HepG2 (cell line): ENCODE results near the gene HSPA1L. TPM values are rescaled to one million over a fixed set of nuclear protein-coding genes. Genes with fewer than 3 reads are reported as not detected.

Source experiments
- ATAD3A ChIP-seq: sonication (generic); formaldehyde crosslinking; IDR thresholded peaks from 2 replicates; pipeline ENCODE4 v1.4.0; 2020; ENCODE audit warnings: missing genetic modification reagents
- ATM ChIP-seq: fragments of 450-650 bp; IDR thresholded peaks from 2 replicates; pipeline ENCODE4 v1.7.1; 2017; ENCODE audit warnings: mild to moderate bottlenecking, borderline replicate concordance
- HMGXB4 ChIP-seq, 2 experiments: sonication (generic) in 1 of 2; formaldehyde crosslinking in 1 of 2; IDR thresholded peaks; 2 replicates each; pipeline versions ENCODE4 v1.4.0 to v1.6.1; 2018 to 2020; ENCODE audit warnings: missing genetic modification reagents in 2 of 2, borderline replicate concordance in 1 of 2, low read depth in 1 of 2, mild to moderate bottlenecking in 1 of 2, missing biosample characterization in 1 of 2
- HNRNPK ChIP-seq: fragments of 200-400 bp; formaldehyde crosslinking; IDR thresholded peaks from 2 replicates; pipeline ENCODE4 v1.6.1; 2018; ENCODE audit warnings: low read length, low read depth, moderate library complexity, mild to moderate bottlenecking; ENCODE audit not compliant: poor library complexity, severe bottlenecking
- KAT8 ChIP-seq: IDR thresholded peaks from 2 replicates; pipeline ENCODE4 v1.6.1; 2016; ENCODE audit warnings: missing genetic modification reagents, missing compliant biosample characterization
- KDM4B ChIP-seq: sonication (generic); formaldehyde crosslinking; IDR thresholded peaks from 2 replicates; pipeline ENCODE4 v1.4.0; 2020; ENCODE audit warnings: missing genetic modification reagents
- KDM6A ChIP-seq: IDR thresholded peaks from 2 replicates; pipeline ENCODE4 v1.6.1; 2016; ENCODE audit warnings: low read depth
- NKX3-1 ChIP-seq: sonication (generic); formaldehyde crosslinking; IDR thresholded peaks from 2 replicates; pipeline ENCODE4 v1.5.0; 2020; ENCODE audit warnings: missing genetic modification reagents
- NONO ChIP-seq, 2 experiments: fragments of 450-650 bp in 1 of 2; sonication (generic) in 1 of 2; formaldehyde crosslinking in 1 of 2; IDR thresholded peaks in 1 of 2; conservative IDR thresholded peaks in 1 of 2; 2 replicates each; pipeline versions ENCODE4 v1.6.1 to v1.8.0; 2017 to 2022; ENCODE audit warnings: mild to moderate bottlenecking in 1 of 2, missing genetic modification reagents in 1 of 2, moderate library complexity in 1 of 2
- PLRG1 ChIP-seq: fragments of 450-650 bp; conservative IDR thresholded peaks from 2 replicates; pipeline ENCODE4 v1.6.1; 2016
- SRSF1 ChIP-seq: fragments of 200-400 bp; formaldehyde crosslinking; optimal IDR thresholded peaks from 2 replicates; pipeline ENCODE3; 2017; ENCODE audit warnings: mild to moderate bottlenecking, low read depth, low read length, moderate library complexity
- THRA ChIP-seq: sonication (generic); formaldehyde crosslinking; IDR thresholded peaks from 2 replicates; pipeline ENCODE4 v1.4.0; 2020; ENCODE audit warnings: missing genetic modification reagents, borderline replicate concordance
- ZBTB7A ChIP-seq: sonication (generic); formaldehyde crosslinking; IDR thresholded peaks from 2 replicates; pipeline ENCODE4 v1.8.0; 2022; ENCODE audit warnings: mild to moderate bottlenecking, missing genetic modification reagents
- ZNF256 ChIP-seq: sonication (generic); formaldehyde crosslinking; conservative IDR thresholded peaks from 2 replicates; pipeline ENCODE4 v1.4.0; 2020; ENCODE audit warnings: missing genetic modification reagents
- ZNF335 ChIP-seq: sonication (generic); formaldehyde crosslinking; IDR thresholded peaks from 2 replicates; pipeline ENCODE4 v1.4.0; 2020; ENCODE audit warnings: missing genetic modification reagents
- ZNF552 ChIP-seq: sonication (generic); formaldehyde crosslinking; IDR thresholded peaks from 2 replicates; pipeline ENCODE4 v1.9.0; 2022; ENCODE audit warnings: missing genetic modification reagents, mild to moderate bottlenecking, borderline replicate concordance
- ZNF616 ChIP-seq: sonication (generic); formaldehyde crosslinking; IDR thresholded peaks from 2 replicates; pipeline ENCODE4 v1.5.0; 2020; ENCODE audit warnings: low read depth, mild to moderate bottlenecking, missing genetic modification reagents
- ZNF678 ChIP-seq: sonication (generic); formaldehyde crosslinking; IDR thresholded peaks from 2 replicates; pipeline ENCODE4 v1.4.0; 2020; ENCODE audit warnings: mild to moderate bottlenecking, missing genetic modification reagents
- ZSCAN29 ChIP-seq: sonication (generic); formaldehyde crosslinking; conservative IDR thresholded peaks from 2 replicates; pipeline ENCODE4 v1.4.0; 2020; ENCODE audit warnings: mild to moderate bottlenecking, missing genetic modification reagents
- polyA plus RNA-seq, 8 experiments: library from polyadenylated mRNA; depleted of rRNA in 3 of 8; stranded (reverse) in 7 of 8; unstranded in 1 of 8; fragments of >200 nt; fragmentation: Illumina TruSeq in 4 of 8; extraction: Trizol in 4 of 8; gene quantifications; 2 replicates each; pipeline versions ENCODE4 v1.2.1 to v1.2.3, GENCODE V29; 2011 to 2016; ENCODE audit warnings: low read depth in 4 of 8, missing spikeins in 1 of 8, mixed read lengths in 1 of 8; ENCODE audit not compliant: insufficient read depth in 1 of 8
- total RNA-seq, 5 experiments: library from RNA; depleted of rRNA; stranded (reverse); fragments of >200 nt; fragmentation: Illumina TruSeq; extraction: Trizol; gene quantifications; 2 replicates each; pipeline ENCODE4 v1.2.3, GENCODE V29; 2016; ENCODE audit warnings: low read depth in 1 of 5
- TF ChIP-seq, protein P1 (sequence below): sonication (generic); formaldehyde crosslinking; IDR thresholded peaks from 2 replicates; pipeline ENCODE4 v1.4.0; 2020; ENCODE audit warnings: missing genetic modification reagents
- TF ChIP-seq, protein P2 (sequence below): sonication (generic); formaldehyde crosslinking; IDR thresholded peaks from 2 replicates; pipeline ENCODE4 v1.9.0; 2021; ENCODE audit warnings: missing genetic modification reagents, borderline replicate concordance
- TF ChIP-seq, protein P3 (sequence below): sonication (generic); formaldehyde crosslinking; IDR thresholded peaks from 2 replicates; pipeline ENCODE4 v1.9.0; 2021; ENCODE audit warnings: missing genetic modification reagents, borderline replicate concordance

HSPA1L gene
- total and polyA plus RNA-seq, 2 of the 13 experiments (the other 11 are each of a cell fraction or from before 2014, with no cell fraction given), result 0.55 to 1.0 TPM

DNA sequence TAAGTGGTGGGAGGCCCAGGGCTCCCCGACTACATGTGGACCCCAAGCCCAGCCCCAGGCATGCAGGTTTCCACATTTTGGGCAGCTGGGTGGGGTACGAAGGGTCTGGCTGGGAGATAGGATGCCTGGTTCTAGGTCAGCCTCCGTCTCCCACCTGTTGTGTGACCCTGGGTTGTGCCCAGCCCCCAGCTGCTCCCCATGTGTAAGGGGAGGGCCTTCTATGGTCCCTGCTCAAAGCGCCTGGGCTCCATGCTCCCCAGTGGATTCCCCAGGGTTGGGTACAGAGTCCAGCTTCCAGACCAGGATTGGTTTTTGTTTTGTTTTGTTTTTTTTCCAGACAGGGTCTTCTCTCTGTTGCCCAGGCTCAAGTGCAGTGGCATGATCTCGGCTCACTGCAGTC is 36.9 kb downstream of the HSPA1L start (continued):
- TF ChIP-seq HMGXB4 (CRISPR knock-in tag; IDR thresholded peaks at IDR 0.05; ENCODE audit: borderline replicate concordance in 1 of 2, low read depth in 1 of 2), result 0 out of 4 replicates have a peak, but pooled peaks of 1 of the 2 experiments have one; percentile 29
- no peak; the same call in 1 of the 2 replicates for TF ChIP-seq ZNF256 (CRISPR knock-in tag)
- TF ChIP-seq PLRG1, result no peak
- TF ChIP-seq ZNF335 (CRISPR knock-in tag), result peak; percentile 95
- TF ChIP-seq ATM, result no peak
- TF ChIP-seq KDM4B (CRISPR knock-in tag), result no peak
- TF ChIP-seq ZNF678, result no peak
- no peak for TF ChIP-seq ZNF552
- TF ChIP-seq, protein P1, sequence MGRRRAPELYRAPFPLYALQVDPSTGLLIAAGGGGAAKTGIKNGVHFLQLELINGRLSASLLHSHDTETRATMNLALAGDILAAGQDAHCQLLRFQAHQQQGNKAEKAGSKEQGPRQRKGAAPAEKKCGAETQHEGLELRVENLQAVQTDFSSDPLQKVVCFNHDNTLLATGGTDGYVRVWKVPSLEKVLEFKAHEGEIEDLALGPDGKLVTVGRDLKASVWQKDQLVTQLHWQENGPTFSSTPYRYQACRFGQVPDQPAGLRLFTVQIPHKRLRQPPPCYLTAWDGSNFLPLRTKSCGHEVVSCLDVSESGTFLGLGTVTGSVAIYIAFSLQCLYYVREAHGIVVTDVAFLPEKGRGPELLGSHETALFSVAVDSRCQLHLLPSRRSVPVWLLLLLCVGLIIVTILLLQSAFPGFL, result no peak
- TF ChIP-seq SRSF1, result no peak
- TF ChIP-seq, protein P2, sequence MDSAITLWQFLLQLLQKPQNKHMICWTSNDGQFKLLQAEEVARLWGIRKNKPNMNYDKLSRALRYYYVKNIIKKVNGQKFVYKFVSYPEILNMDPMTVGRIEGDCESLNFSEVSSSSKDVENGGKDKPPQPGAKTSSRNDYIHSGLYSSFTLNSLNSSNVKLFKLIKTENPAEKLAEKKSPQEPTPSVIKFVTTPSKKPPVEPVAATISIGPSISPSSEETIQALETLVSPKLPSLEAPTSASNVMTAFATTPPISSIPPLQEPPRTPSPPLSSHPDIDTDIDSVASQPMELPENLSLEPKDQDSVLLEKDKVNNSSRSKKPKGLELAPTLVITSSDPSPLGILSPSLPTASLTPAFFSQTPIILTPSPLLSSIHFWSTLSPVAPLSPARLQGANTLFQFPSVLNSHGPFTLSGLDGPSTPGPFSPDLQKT (CRISPR knock-in tag), result no peak
- 0 out of 2 replicates have a peak, but pooled peaks have one; percentile 35 for TF ChIP-seq ZBTB7A (CRISPR knock-in tag)
- TF ChIP-seq THRA (CRISPR knock-in tag), result no peak
- TF ChIP-seq KDM6A (CRISPR knock-in tag), result no peak
- TF ChIP-seq ZNF616 (CRISPR knock-in tag), result no peak
- 0 out of 2 replicates have a peak, but pooled peaks have one; percentile 30 for TF ChIP-seq NKX3-1 (CRISPR knock-in tag)
- TF ChIP-seq, protein P3, sequence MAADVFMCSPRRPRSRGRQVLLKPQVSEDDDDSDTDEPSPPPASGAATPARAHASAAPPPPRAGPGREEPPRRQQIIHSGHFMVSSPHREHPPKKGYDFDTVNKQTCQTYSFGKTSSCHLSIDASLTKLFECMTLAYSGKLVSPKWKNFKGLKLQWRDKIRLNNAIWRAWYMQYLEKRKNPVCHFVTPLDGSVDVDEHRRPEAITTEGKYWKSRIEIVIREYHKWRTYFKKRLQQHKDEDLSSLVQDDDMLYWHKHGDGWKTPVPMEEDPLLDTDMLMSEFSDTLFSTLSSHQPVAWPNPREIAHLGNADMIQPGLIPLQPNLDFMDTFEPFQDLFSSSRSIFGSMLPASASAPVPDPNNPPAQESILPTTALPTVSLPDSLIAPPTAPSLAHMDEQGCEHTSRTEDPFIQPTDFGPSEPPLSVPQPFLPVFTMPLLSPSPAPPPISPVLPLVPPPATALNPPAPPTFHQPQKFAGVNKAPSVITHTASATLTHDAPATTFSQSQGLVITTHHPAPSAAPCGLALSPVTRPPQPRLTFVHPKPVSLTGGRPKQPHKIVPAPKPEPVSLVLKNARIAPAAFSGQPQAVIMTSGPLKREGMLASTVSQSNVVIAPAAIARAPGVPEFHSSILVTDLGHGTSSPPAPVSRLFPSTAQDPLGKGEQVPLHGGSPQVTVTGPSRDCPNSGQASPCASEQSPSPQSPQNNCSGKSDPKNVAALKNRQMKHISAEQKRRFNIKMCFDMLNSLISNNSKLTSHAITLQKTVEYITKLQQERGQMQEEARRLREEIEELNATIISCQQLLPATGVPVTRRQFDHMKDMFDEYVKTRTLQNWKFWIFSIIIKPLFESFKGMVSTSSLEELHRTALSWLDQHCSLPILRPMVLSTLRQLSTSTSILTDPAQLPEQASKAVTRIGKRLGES (CRISPR knock-in tag), result no peak
- TF ChIP-seq NONO (IDR thresholded peaks at IDR 0.05), result no peak
- no peak; the same call in 1 of the 2 replicates for TF ChIP-seq NONO (CRISPR knock-in tag; conservative IDR thresholded peaks at IDR 0.05)
- TF ChIP-seq ZSCAN29 (CRISPR knock-in tag), result 0 out of 2 replicates have a peak, but pooled peaks have one; percentile 48
- TF ChIP-seq ATAD3A (CRISPR knock-in tag), result no peak
- peak; percentile 51; the same call in 1 of the 2 replicates for TF ChIP-seq KAT8
- TF ChIP-seq HNRNPK, result no peak
